Ramos (cell line): Measurements from ENCODE around the gene ADGRA1.

Experiments
- in situ Hi-C: fragments of 300-500 bp; cut with MboI; formaldehyde crosslinking; loops from one replicate; pipeline ENCODE4 v1.14.3; 2022; ENCODE audit warnings: low sequenced_read_pairs; ENCODE audit not compliant: unreplicated experiment

The ADGRA1 gene

GRCh38 chr10:133091316-133091715 is 3.6 kb downstream of the ADGRA1 start:
- in situ Hi-C loops = no loop called here

DNA sequence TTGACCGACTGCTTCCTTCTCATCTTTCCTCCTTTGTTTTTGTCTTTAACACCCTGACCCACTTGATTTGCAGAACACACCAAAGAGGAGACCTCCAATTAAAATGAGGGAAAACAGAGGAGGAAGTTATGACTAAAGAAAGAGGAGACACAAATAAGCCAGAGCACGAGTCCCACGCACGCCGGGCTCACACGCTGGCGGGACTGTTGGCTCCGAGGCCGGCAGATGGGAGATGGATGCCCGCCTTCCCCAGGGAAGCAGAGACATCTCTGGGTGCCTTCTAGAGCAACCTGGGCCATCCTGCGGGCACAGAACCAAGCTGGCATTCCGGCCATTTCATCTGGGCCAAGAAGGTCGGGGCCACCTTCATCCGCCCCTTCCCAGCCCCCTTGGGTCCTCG is 5.6 kb downstream of the ADGRA1 start:
- in situ Hi-C loops = no loop called here

DNA sequence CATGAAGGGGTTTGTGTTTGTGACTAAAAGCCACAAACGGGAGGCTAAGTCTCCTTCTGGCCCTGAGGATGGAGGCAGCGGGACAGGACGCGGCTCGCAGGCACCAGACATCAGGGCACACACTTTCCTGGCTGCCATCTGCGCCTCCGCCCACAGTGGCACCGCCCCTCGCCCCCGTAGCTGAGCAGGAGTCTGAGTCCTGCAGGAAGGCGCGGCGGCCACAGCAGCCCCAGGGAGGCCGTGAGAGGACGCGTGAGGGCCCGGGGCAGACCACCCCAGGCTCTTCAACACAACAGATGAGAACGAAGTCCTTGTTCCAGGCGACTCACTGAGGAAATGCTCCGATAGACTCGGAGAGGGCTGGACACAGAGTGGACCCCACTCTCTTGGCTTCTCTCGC is 6.6 kb downstream of the ADGRA1 start:
- in situ Hi-C loops = no loop called here

GRCh38 chr10:133094866-133095265 is 7.1 kb downstream of the ADGRA1 start:
- in situ Hi-C loops = no loop called here

DNA sequence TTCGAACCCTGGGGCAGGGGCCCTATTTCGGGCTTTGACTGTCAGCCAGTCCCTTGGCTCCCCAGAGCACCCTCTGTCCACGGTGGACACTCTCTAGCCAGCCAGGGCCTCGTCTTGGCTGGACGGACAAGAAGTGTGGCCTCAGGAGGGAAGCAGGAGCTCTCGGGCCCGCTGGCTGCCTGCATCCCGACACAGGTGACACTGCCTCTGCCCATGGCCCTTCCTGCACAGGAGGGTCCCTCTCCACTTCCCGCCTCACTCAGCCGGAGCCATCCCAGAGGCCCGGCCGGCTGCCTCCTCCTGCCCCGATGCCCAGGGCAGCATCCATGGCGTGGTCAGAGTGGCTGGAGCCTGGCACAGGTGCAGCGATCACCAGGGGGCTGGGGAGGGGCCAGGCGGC is 7.9 kb downstream of the ADGRA1 start:
- in situ Hi-C loops = no loop called here

DNA sequence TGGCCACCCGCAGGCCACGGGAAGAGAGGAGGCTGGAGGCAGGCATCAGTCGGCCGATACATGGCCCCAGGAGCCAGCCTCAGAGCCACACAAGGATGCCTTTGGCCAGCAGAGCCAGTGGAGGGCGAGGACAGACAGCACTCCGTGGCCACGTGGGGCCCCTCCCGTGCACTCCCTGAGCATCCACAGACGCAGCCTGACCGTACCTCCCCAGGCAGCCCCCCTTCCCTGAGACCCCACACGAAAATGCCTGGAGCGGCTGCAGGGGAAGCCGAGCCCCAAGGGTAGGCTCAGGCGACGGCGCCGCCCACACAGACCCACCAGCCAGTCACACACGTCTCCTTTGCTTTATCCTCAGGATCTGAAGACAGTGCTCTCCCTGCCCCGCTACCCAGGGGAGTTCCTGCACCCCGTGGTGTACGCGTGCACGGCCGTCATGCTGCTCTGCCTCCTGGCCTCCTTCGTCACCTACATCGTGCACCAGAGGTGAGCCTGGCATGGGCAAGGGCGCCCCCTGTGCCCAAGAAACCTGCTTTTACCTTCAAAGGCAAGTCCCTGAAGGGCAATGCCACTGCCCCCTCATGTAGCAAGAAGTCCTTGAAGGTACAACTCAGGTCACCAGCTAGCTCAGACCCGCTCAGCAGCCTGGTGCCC is 9.0 kb downstream of the ADGRA1 start:
- in situ Hi-C loops = no loop called here

GRCh38 chr10:133097418-133097817 is 9.7 kb downstream of the ADGRA1 start:
- in situ Hi-C loops = no loop called here

DNA sequence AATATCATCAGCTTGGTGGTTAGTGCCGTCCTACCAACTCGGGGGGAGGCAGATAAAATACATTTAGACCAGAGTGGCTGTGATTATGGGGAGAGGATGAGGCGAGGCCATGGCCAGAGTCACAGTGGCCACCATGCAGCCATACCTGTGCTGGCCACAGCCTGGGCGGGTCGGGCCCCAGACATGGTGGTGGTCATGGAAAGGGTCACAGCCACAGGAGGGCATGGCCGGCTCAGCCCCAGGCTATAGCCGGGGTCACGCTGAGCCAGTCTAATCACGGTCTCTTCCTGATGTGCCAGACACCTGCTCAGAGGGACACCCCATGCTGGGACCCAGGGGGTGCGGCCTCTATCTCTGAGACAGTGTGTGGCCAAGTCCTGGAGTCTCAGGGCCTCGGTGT is 10.2 kb downstream of the ADGRA1 start:
- in situ Hi-C loops = no loop called here

DNA sequence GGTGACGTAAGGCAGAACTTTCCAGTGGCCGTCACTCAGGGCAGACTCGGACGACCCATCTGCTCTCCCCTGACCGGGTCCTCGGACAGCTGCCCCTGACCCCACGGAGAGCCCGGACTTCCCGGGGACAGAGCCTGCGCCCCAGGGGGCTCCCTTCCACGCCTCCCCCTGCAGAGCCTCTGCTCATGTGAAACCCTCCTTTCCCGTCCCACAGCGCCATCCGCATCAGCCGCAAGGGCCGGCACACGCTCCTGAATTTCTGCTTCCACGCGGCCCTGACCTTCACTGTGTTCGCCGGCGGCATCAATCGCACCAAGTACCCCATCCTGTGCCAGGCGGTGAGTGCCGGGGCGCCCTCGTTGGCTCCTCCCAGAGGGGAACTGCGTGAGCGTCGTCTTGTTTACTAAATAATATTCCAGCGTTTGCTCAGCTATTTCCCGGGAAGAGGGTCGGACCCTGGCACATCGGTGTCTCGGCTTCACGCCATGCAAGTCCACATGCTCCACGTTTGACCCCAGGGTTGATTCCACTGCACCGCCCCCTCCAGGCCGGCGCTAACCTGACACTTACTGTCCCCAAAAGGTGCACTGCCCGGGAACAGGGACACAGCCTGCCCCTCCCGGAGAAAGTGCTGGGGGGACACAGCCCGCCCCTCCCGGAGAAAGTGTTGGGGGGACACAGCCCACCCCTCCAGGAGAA is 10.9 kb downstream of the ADGRA1 start:
- in situ Hi-C loops = no loop called here

- in situ Hi-C loops = no loop called here
Observed at GRCh38 chr10:133099571-133099970, 11.8 kb downstream of the ADGRA1 start.

GRCh38 chr10:133100186-133100585 is 12.5 kb downstream of the ADGRA1 start:
- in situ Hi-C loops = no loop called here

- in situ Hi-C loops = no loop called here
Observed at GRCh38 chr10:133100706-133101415, 13.1 kb downstream of the ADGRA1 start.

GRCh38 chr10:133101416-133101810 is 13.7 kb downstream of the ADGRA1 start:
- in situ Hi-C loops = no loop called here

GRCh38 chr10:133102415-133103095 is 14.8 kb downstream of the ADGRA1 start:
- in situ Hi-C loops = no loop called here

GRCh38 chr10:133103311-133103910 is 15.7 kb downstream of the ADGRA1 start:
- in situ Hi-C loops = no loop called here

DNA sequence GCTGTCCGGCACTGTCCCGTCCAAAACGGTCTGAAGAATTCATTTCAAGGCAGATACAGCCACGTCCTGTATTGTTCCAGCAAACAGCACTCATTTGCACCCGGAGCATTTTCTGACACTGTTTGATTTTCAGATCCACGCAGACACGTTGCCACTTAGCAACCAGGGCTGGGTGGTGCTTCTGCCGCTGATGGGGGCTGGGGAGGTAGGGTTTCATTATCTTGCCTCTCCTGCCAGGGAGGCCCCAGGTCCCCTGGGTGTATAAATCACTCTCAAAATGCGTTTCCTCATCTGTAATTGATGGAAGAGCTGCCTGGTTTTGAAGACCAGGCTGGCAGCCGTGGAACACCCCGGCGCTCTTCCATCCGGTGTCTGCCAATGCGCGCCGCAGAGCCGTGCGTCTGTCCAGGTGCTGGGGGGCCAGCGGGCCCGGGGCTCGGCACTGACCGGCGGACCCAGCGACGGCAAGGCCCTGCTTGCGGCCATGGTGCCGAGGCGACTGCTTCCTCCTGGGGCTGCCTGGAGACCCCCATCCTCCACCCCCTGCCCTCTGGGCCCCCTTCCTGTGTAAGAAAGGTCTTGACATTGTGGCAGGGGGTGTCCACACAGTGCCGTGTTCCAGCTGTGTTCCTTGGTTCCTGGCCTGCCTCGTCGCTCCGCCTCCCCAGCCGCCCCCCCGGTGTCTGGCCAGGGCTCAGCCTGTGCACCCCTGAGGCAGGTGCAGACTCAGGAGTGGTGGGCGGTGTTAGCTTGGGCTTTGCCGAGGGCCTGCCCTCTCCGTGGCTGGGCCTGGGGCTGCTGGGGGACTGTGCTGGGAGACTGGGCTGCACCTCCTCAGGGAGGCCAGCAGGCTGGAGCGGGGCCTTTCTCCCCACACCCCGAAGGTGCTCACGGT is 16.6 kb downstream of the ADGRA1 start:
- in situ Hi-C loops = no loop called here

GRCh38 chr10:133104963-133105640 is 17.4 kb downstream of the ADGRA1 start:
- in situ Hi-C loops = no loop called here

DNA sequence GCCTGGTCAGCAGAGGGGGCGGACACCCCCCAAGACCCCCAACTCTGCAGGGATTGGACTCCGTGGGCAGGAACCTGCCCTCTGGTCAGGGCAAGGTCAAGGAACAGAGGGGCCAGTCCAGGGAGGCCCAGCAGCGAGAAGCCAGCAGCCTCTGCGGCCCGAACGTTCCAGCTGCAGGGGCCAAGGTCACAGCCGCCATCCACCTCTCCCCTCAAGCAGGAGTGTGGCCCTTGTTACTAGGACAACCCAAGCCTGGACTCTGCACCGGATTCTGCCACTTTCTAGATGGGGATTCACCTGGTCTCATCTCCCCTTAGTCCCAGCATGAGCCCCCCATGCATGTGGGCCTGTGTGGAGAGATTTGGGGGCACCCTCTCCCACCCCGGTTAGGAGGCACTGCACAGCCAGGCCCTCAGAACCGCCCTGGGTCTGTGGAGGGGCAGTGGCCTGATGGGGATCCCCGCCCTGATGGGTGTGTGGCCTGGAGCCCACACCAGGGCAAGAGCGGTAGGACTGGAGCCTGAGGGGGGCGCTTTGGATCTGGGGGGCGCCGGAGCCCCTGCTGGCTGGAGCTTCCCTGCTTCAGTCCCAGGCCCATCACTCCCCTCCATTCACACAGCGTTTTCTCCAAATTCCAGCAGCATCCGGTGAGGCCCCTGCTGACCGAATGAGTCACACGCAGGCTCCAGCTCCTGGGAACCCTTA is 18.1 kb downstream of the ADGRA1 start:
- in situ Hi-C loops = no loop called here
